Esophagus muscularis mucosa (tissue), 4 donors: ENCODE measurements around the gene FBXO31. TPM values are rescaled to one million over a fixed set of nuclear protein-coding genes. Genes with fewer than 3 reads are reported as not detected.
"Not testable (repeated sequence)": the region's sequence is repeated elsewhere in the genome, so short reads cannot be mapped to it uniquely, and the experiment has no call there.

Experiments
- DNase-seq: peaks from one replicate; pipeline ENCODE4 v3.0.0-alpha.2; 2017; ENCODE audit errors: extremely low spot score
- H3K27ac ChIP-seq, 4 donors: fragments of 200-600 bp; sonication (generic); replicated peaks in 1 of 4; 1 replicate in 3 of 4; 2 replicates in 1 of 4; pipeline ENCODE4 v1.5.1; 2016 to 2019; ENCODE audit warnings: mild to moderate bottlenecking in 1 of 4
- H3K27me3 ChIP-seq, 4 donors: fragments of 200-600 bp; sonication (generic); one replicate each; pipeline versions ENCODE4 v1.5.1 to v1.6.0; 2016 to 2019
- H3K36me3 ChIP-seq, 4 donors: fragments of 200-600 bp; sonication (generic); one replicate each; pipeline ENCODE4 v1.5.1; 2016 to 2019
- H3K4me1 ChIP-seq, 4 donors: fragments of 200-600 bp; sonication (generic); one replicate each; pipeline ENCODE4 v1.5.1; 2016 to 2019
- H3K4me3 ChIP-seq, 4 donors: fragments of 200-600 bp; sonication (generic); 1 replicate in 2 of 4; 2 replicates in 2 of 4; pipeline ENCODE4 v1.5.1; 2016 to 2019; ENCODE audit warnings: mild to moderate bottlenecking in 4 of 4, moderate library complexity in 1 of 4
- H3K9me3 ChIP-seq, 4 donors: fragments of 200-600 bp; sonication (generic); 1 replicate in 3 of 4; 2 replicates in 1 of 4; pipeline ENCODE4 v1.5.1; 2016 to 2019
- EP300 ChIP-seq: sonication (generic); formaldehyde crosslinking; IDR thresholded peaks from one replicate; pipeline ENCODE4 v1.6.1; 2017; ENCODE audit warnings: antibody characterized with exemption
- POLR2A ChIP-seq: fragments of 450-650 bp; IDR thresholded peaks from one replicate; pipeline ENCODE4 v1.6.1; 2017; ENCODE audit warnings: antibody characterized with exemption, moderate library complexity, mild to moderate bottlenecking, low read depth
- POLR2AphosphoS5 ChIP-seq, 2 donors: sonication (generic); formaldehyde crosslinking; IDR thresholded peaks; one replicate each; pipeline ENCODE4 v1.6.1; 2017; ENCODE audit warnings: antibody characterized with exemption in 2 of 2
- WGBS: methylation state at CpG from one replicate; pipeline ENCODE4 v1.1.5; 2018; 5-methylcytosine and 5-hydroxymethylcytosine counted together
- intact Hi-C: fragments of 100-400 bp; cut with DNase I; formaldehyde crosslinking; loops from one replicate; pipeline ENCODE4 v1.15.1; 2023
- total RNA-seq, 4 donors: library from RNA; depleted of rRNA; stranded (reverse); fragments of >200 nt; gene quantifications; one replicate each; pipeline versions ENCODE4 v1.1.0 to v1.2.1, GENCODE V29; 2016
- TF ChIP-seq, protein P1 (sequence below), 3 experiments: fragments of 200-600 bp in 2 of 3; fragments of 450-650 bp in 1 of 3; sonication (generic) in 2 of 3; IDR thresholded peaks; one replicate each; pipeline ENCODE4 v1.5.1; 2017 to 2019; ENCODE audit warnings: antibody characterized with exemption in 3 of 3, mild to moderate bottlenecking in 2 of 3, moderate library complexity in 1 of 3

The FBXO31 gene
- total RNA-seq, 4 donors from 2014 or later, result 68.8 to 173 (median 102) TPM

DNA sequence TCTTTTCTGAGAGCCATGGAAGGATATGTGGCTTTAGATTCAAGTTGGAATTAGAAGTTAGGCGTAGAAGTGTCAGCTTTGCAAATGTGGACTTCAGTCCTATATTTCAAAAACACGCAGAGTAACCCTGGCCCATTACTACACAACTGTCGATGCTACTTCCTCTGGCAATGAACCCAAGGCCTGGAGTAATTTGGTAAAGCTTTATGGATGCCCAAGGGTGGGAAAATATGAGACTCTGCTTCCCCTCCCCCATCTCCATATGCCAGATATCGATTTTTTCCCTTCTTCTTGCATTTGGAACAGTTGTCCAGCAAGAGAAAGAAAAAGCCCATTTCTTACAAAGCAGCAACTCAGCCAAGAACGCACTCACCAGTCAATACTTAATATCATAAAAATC lies 5.7 kb upstream of the FBXO31 start:
- H3K4me1 ChIP-seq, result peaks cover 48 to 69% (median 57%) of the 10 kb centered on the region in 4 donors

DNA sequence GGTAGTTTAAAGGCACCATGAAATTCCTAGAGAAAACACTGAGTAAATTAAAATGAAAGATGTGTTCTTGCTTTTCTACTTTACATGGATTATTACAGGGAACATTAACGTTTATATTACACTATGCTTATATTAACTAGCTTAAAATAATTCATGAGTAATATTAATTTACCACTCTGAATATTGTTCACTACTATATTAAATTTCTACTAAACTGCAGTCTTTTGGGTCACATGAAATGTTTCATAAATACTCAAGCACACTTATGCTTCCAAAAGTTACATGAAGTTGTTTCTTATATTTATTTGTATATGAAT lies 5.2 kb upstream of the FBXO31 start:
- whole genome bisulfite sequencing, result 12% methylated on average over 1 of the region's 1 CpG
- intact Hi-C loops, result no loop called here
- peak overlapping the region; percentile 84 to 99 (median 96) for H3K27ac ChIP-seq
- H3K27me3 ChIP-seq, result no peaks in the 10 kb centered on the region
- H3K4me1 ChIP-seq, result peaks cover 44 to 67% (median 54%) of the 10 kb centered on the region in 4 donors
- no peak for DNase-seq
- H3K4me3 ChIP-seq, result peak overlapping the region in 3 of 4 donors; percentile 34 to 46 (median 34)
- H3K9me3 ChIP-seq, result no peaks in the 10 kb centered on the region
- no peak for TF ChIP-seq POLR2A
- TF ChIP-seq EP300, result no peak
- TF ChIP-seq, protein P1, sequence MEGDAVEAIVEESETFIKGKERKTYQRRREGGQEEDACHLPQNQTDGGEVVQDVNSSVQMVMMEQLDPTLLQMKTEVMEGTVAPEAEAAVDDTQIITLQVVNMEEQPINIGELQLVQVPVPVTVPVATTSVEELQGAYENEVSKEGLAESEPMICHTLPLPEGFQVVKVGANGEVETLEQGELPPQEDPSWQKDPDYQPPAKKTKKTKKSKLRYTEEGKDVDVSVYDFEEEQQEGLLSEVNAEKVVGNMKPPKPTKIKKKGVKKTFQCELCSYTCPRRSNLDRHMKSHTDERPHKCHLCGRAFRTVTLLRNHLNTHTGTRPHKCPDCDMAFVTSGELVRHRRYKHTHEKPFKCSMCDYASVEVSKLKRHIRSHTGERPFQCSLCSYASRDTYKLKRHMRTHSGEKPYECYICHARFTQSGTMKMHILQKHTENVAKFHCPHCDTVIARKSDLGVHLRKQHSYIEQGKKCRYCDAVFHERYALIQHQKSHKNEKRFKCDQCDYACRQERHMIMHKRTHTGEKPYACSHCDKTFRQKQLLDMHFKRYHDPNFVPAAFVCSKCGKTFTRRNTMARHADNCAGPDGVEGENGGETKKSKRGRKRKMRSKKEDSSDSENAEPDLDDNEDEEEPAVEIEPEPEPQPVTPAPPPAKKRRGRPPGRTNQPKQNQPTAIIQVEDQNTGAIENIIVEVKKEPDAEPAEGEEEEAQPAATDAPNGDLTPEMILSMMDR (IDR thresholded peaks at IDR 0.05), result no peak
- no peak for TF ChIP-seq POLR2AphosphoS5 (IDR thresholded peaks at IDR 0.05)
- no peaks in the 10 kb centered on the region for H3K36me3 ChIP-seq

More for the DNA sequence above, 5.7 kb upstream of the FBXO31 start:
- Histone ChIP-seq H3K27ac (peak overlapping the region; percentile 84 to 99 (median 96)), H3K4me3 (no peak overlapping the region), H3K9me3 (no peaks in the 10 kb centered on the region), H3K36me3 (no peaks in the 10 kb centered on the region), H3K27me3 (no peaks in the 10 kb centered on the region)
- WGBS, result 86% methylated on average over 5 of the region's 5 CpGs
- TF ChIP-seq POLR2AphosphoS5 (IDR thresholded peaks at IDR 0.05) (no peak), POLR2A (no peak), EP300 (no peak)
- TF ChIP-seq, protein P1 (IDR thresholded peaks at IDR 0.05), result no peak
- intact Hi-C loops, result no loop called here
- DNase-seq, result no peak

DNA sequence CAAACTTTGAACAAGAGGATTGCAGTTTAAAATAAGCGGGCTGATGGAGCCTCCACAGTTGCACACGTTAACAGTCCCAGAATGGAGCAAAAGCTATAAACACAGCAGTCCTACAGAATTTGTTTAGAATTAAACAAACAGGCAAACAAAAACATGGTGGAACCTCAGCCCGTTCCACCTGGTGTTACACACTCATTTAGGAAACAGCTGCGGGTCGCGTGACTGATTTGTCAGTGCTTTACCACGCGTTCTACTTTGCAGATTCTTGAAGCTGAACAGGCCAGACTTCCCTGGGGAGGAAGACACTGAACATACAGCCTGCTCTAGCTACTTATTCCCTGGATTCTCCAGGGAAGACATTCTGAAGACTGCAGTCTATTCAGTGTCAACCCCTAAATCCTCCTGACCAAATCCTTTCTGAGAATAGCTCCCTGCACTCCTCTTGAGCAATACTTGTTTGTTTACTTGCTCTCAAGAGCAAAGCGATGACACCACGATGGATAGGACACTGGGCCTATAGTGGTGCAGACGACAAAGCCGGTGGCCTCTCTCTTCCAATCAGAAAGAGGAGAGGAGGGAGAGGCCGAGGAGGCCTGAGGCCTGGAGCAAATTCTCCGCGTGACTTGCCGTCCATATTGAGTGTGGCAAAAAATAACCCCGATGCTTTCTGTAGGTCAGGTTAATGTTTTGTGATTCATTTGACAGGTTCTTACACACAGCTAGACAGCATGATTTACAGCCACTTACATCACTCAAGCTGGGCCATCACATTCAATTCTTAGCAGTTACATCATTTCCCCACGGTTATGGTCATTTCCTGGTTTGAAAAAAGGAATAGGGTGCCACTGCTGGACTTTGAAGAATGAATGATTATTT lies 4.6 kb upstream of the FBXO31 start:
- H3K4me3 ChIP-seq, result peak overlapping the region; percentile 32 to 46 (median 34)

DNA sequence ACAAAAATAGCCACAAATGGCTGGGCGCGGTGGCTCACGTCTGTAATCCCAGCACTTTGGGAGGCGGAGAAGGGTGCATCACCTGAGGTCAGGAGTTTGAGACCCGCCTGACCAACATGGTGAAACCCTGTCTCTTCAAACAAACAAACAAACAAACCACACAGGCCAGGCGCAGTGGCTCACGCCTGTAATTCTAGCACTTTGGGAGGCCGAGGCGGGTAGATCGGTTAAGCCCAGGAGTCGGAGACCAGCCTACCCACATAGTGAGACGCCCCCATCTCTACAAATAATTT lies 1.2 kb upstream of the FBXO31 start:
- 89% methylated on average over 12 of the region's 12 CpGs for WGBS
- H3K27ac ChIP-seq, result peak overlapping the region; percentile 93 to 99 (median 96)
- not testable (repeated sequence) for H3K36me3 ChIP-seq, H3K27me3 ChIP-seq, H3K9me3 ChIP-seq, DNase-seq
- peak overlapping the region; percentile 86 to 91 (median 89) for H3K4me3 ChIP-seq
- peaks cover 52 to 81% (median 68%) of the 10 kb centered on the region in 4 donors for H3K4me1 ChIP-seq
- intact Hi-C loops, result loop anchor here (5.0 kb wide), 1 partner anchor 68 kb away; the partner anchor contains the start of gene C16orf95

More for the DNA sequence above, 4.6 kb upstream of the FBXO31 start:
- H3K9me3 ChIP-seq, result no peaks in the 10 kb centered on the region
- peak overlapping the region; percentile 84 to 99 (median 96) for H3K27ac ChIP-seq
- DNase-seq, result peak; percentile 99
- H3K27me3 ChIP-seq, result no peaks in the 10 kb centered on the region
- TF ChIP-seq POLR2AphosphoS5 (IDR thresholded peaks at IDR 0.05), result peak in 1 of 2 donors; percentile 95
- peak; percentile 76 for TF ChIP-seq EP300
- TF ChIP-seq, protein P1 (IDR thresholded peaks at IDR 0.05), result no peak
- no peak for TF ChIP-seq POLR2A
- H3K4me1 ChIP-seq, result peaks cover 38 to 61% (median 49%) of the 10 kb centered on the region in 4 donors
- intact Hi-C loops, result no loop called here
- H3K36me3 ChIP-seq, result no peaks in the 10 kb centered on the region
- WGBS, result 9% methylated on average over 18 of the region's 18 CpGs

DNA sequence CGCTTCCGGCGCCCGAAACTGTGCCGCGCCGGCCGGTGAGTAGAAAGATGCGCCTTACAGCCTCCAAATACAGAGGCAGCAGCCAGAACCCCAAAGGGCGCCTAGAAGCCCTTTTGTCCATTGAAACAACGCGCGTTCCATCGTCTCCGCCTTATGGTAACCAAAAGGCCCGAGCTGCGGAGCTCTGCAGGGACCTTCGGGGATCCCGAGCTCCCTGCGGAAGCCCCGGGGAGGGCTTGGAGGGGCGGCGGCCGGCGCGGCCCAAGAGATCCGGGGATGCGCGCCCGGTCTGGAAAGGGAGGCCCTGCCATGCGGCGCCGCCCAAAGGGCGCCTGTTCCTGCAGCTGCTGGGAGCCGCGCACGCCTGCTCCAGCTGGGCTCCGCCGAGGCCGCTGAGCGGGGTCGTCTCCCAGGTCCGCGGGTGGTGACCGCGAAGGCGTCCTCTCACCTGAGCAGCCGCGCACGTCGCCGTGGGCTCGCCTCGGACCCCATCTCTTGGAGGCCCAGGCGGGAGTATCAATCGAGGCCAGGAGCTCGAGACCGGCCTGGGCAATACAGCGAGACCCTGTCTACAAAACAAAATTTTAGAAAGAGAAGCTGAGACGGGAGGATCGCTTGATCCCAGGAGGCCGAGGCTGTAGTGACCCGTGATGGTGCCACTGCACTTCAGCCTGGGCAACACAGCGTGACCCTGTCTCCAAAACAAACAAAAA lies 742 bp upstream of the FBXO31 start:
- DNase-seq, result no peak
- no peaks in the 10 kb centered on the region for H3K9me3 ChIP-seq
- no peaks in the 10 kb centered on the region for H3K36me3 ChIP-seq
- 8% methylated on average over 36 of the region's 64 CpGs for WGBS
- H3K4me1 ChIP-seq, result peaks cover 57 to 86% (median 73%) of the 10 kb centered on the region in 4 donors
- TF ChIP-seq POLR2A (no peak), EP300 (no peak), POLR2AphosphoS5 (IDR thresholded peaks at IDR 0.05) (no peak)
- TF ChIP-seq, protein P1 (IDR thresholded peaks at IDR 0.05), result no peak
- intact Hi-C loops, result loop anchor here (5.0 kb wide), 1 partner anchor 67 kb away; the partner anchor contains the start of gene C16orf95
- no peaks in the 10 kb centered on the region for H3K27me3 ChIP-seq
- peak overlapping the region; percentile 93 to 99 (median 96) for H3K27ac ChIP-seq
- peak overlapping the region; percentile 86 to 91 (median 89) for H3K4me3 ChIP-seq
